ENCODE measurements around the gene ABCA13. TPM values are rescaled to one million over a fixed set of nuclear protein-coding genes. Genes with fewer than 3 reads are reported as not detected.

The ABCA13 gene
- total RNA-seq, 1 experiment from 2014 or later: 1.7 TPM

GRCh38 chr7:48454750-48455192 is 283.5 kb downstream of the ABCA13 start:
- DNase-seq (ENCODE audit: low read depth, low spot score) (no peak), ATAC-seq (no peak)
- no peak overlapping the region for H3K27ac ChIP-seq (ENCODE audit: low read length)
- intact Hi-C loops (cut with micrococcal nuclease; ENCODE audit: unreplicated experiment): no loop called here
- H3K36me3 ChIP-seq (ENCODE audit: control insufficient read depth, insufficient read depth, low read length): no peaks in the 10 kb centered on the region
- no peaks in the 10 kb centered on the region for H3K27me3 ChIP-seq (ENCODE audit: control insufficient read depth, insufficient read depth, low read length)
- no peak for TF ChIP-seq CTCF (IDR thresholded peaks at IDR 0.05)
- no peak for TF ChIP-seq REST (IDR thresholded peaks at IDR 0.05; ENCODE audit: insufficient read depth in 1 of 2, low read depth in 2 of 2, low read length in 1 of 2)
- no peak for TF ChIP-seq SIN3A (IDR thresholded peaks at IDR 0.05; ENCODE audit: borderline replicate concordance, insufficient read depth, low read depth, low read length)
- TF ChIP-seq POLR2AphosphoS5 (IDR thresholded peaks at IDR 0.05; ENCODE audit: low read depth, low read length): no peak
- no peak for TF ChIP-seq TCF7L2 (IDR thresholded peaks at IDR 0.05; ENCODE audit: low read depth, low read length)
- H3K4me3 ChIP-seq (ENCODE audit: low read depth in 2 of 2, low read length in 2 of 2): no peak overlapping the region
- BruUV-seq (replicated peaks): no TSS peak
- in situ Hi-C loops (cut with HindIII; ENCODE audit: low pct_unique_long_range_greater_than_20kb, low sequenced_read_pairs): no loop called here
- no peaks in the 10 kb centered on the region for H3K4me1 ChIP-seq (ENCODE audit: control insufficient read depth, insufficient read depth, low read length)
- ChIA-PET CTCF (no interaction called here), POLR2A (no interaction called here)
- H3K9me3 ChIP-seq (ENCODE audit: control insufficient read depth, insufficient read depth, low read depth, low read length): no peaks in the 10 kb centered on the region

GRCh38 chr7:48455363-48455762 is 284.1 kb downstream of the ABCA13 start:
- H3K4me1 ChIP-seq (ENCODE audit: control insufficient read depth, insufficient read depth, low read length): no peaks in the 10 kb centered on the region
- no peaks in the 10 kb centered on the region for H3K9me3 ChIP-seq (ENCODE audit: control insufficient read depth, insufficient read depth, low read depth, low read length)
- no peak overlapping the region for H3K4me3 ChIP-seq (ENCODE audit: low read depth in 2 of 2, low read length in 2 of 2)
- H3K27me3 ChIP-seq (ENCODE audit: control insufficient read depth, insufficient read depth, low read length): no peaks in the 10 kb centered on the region
- ChIA-PET CTCF (no interaction called here), POLR2A (no interaction called here)
- in situ Hi-C loops (cut with HindIII; ENCODE audit: low pct_unique_long_range_greater_than_20kb, low sequenced_read_pairs) (no loop called here), intact Hi-C loops (cut with micrococcal nuclease; ENCODE audit: unreplicated experiment) (no loop called here)
- TF ChIP-seq CTCF (IDR thresholded peaks at IDR 0.05) (no peak), REST (IDR thresholded peaks at IDR 0.05; ENCODE audit: insufficient read depth in 1 of 2, low read depth in 2 of 2, low read length in 1 of 2) (no peak), SIN3A (IDR thresholded peaks at IDR 0.05; ENCODE audit: borderline replicate concordance, insufficient read depth, low read depth, low read length) (no peak), TCF7L2 (IDR thresholded peaks at IDR 0.05; ENCODE audit: low read depth, low read length) (no peak), POLR2AphosphoS5 (IDR thresholded peaks at IDR 0.05; ENCODE audit: low read depth, low read length) (no peak)
- no peak for DNase-seq (ENCODE audit: low read depth, low spot score)
- H3K27ac ChIP-seq (ENCODE audit: low read length): no peak overlapping the region
- BruUV-seq (replicated peaks): no TSS peak
- no peaks in the 10 kb centered on the region for H3K36me3 ChIP-seq (ENCODE audit: control insufficient read depth, insufficient read depth, low read length)
- ATAC-seq: no peak

All from Panc1 (cell line).